IMR-90 (cell line): ENCODE results near the gene PRKRA. TPM values are rescaled to one million over a fixed set of nuclear protein-coding genes. Genes with fewer than 3 reads are reported as not detected.

ENCODE experiments used
- ATAC-seq: fragments of 200-7000 bp; cut with Tn5 transposase; 2 replicates; pipeline ENCODE4 v1.9.1; 2020; ENCODE audit warnings: low read depth, mild to moderate bottlenecking, moderate library complexity
- BruUV-seq: library from RNA; stranded (reverse); fragments of 400-500 nt; replicated peaks from 2 replicates; lab custom pipeline; 2021; lab: Mats Ljungman, UMichigan
- CTCF ChIA-PET: fragments of 300-600 bp; formaldehyde crosslinking; extraction: SDS; loops from one replicate; lab custom pipeline; 2021; ENCODE audit warnings: antibody characterized with exemption; lab: Yijun Ruan, JAX
- POLR2A ChIA-PET: fragments of 300-600 bp; sonication (Branson Sonifier 250); formaldehyde crosslinking; loops from one replicate; lab custom pipeline; 2022; ENCODE audit warnings: antibody characterized with exemption; ENCODE audit not compliant: unreplicated experiment; lab: Charles Lee
- DNase-seq: peaks from one replicate; pipeline ENCODE4 v3.0.0; 2013
- H2AFZ ChIP-seq: replicated peaks from 2 replicates; pipeline ENCODE3; 2013; ENCODE audit warnings: low read length, mild to moderate bottlenecking; ENCODE audit not compliant: poor library complexity
- H2AK5ac ChIP-seq: 2 replicates; pipeline ENCODE4 v1.6.1; 2013; ENCODE audit warnings: low read depth, low read length, inconsistent platforms
- H2AK9ac ChIP-seq: replicated peaks from 2 replicates; pipeline ENCODE3; 2013; ENCODE audit warnings: mild to moderate bottlenecking, low read depth, low read length, moderate library complexity; ENCODE audit not compliant: poor library complexity
- H2BK120ac ChIP-seq: 2 replicates; pipeline ENCODE4 v1.6.1; 2013; ENCODE audit warnings: low read depth, low read length, inconsistent platforms
- H2BK15ac ChIP-seq: 3 replicates; pipeline ENCODE4 v1.6.1; 2013; ENCODE audit warnings: low read depth, low read length, inconsistent platforms
- H2BK20ac ChIP-seq: 2 replicates; pipeline ENCODE4 v1.6.1; 2013; ENCODE audit warnings: low read depth, mild to moderate bottlenecking, inconsistent platforms, low read length, moderate library complexity
- H2BK5ac ChIP-seq: 2 replicates; pipeline ENCODE4 v1.6.1; 2013; ENCODE audit warnings: mild to moderate bottlenecking, low read depth, low read length, inconsistent platforms; ENCODE audit not compliant: poor library complexity, severe bottlenecking
- H3K14ac ChIP-seq: replicated peaks from 2 replicates; pipeline ENCODE4 v1.6.1; 2013; ENCODE audit warnings: low read depth, low read length, inconsistent platforms
- H3K18ac ChIP-seq: 2 replicates; pipeline ENCODE4 v1.6.1; 2013; ENCODE audit warnings: low read depth, low read length, control low read depth
- H3K23ac ChIP-seq: 2 replicates; pipeline ENCODE4 v1.6.1; 2013; ENCODE audit warnings: low read depth, low read length, inconsistent platforms
- H3K27ac ChIP-seq: 2 replicates; pipeline ENCODE4 v1.5.1; 2013; ENCODE audit warnings: mild to moderate bottlenecking, control low read depth, low read length; ENCODE audit not compliant: insufficient read depth
- H3K27me3 ChIP-seq: 2 replicates; pipeline ENCODE4 v1.6.1; 2013; ENCODE audit warnings: low read length; ENCODE audit not compliant: control insufficient read depth, insufficient read depth
- H3K36me3 ChIP-seq: 2 replicates; pipeline ENCODE4 v1.6.1; 2013; ENCODE audit warnings: low read length, mixed read lengths; ENCODE audit not compliant: control insufficient read depth, insufficient read depth
- H3K4ac ChIP-seq: 2 replicates; pipeline ENCODE4 v1.6.1; 2013; ENCODE audit warnings: low read depth, low read length, inconsistent platforms
- H3K4me1 ChIP-seq: 2 replicates; pipeline ENCODE4 v1.6.1; 2013; ENCODE audit warnings: low read length, mixed read lengths; ENCODE audit not compliant: control insufficient read depth, insufficient read depth
- H3K4me2 ChIP-seq: 2 replicates; pipeline ENCODE4 v1.6.1; 2013; ENCODE audit warnings: low read depth, mild to moderate bottlenecking, control low read depth, low read length, moderate library complexity
- H3K4me3 ChIP-seq: 2 replicates; pipeline ENCODE4 v1.5.1; 2013; ENCODE audit warnings: low read depth, mild to moderate bottlenecking, control low read depth, low read length, moderate library complexity; ENCODE audit not compliant: insufficient read depth
- H3K56ac ChIP-seq: 2 replicates; pipeline ENCODE4 v1.6.1; 2013; ENCODE audit warnings: low read length, inconsistent platforms; ENCODE audit not compliant: insufficient read depth; ENCODE audit errors: extremely low read depth
- H3K79me1 ChIP-seq, 2 experiments: 2 replicates each; pipeline ENCODE4 v1.6.1; 2013; ENCODE audit warnings: low read length in 2 of 2, inconsistent platforms in 1 of 2, low read depth in 1 of 2
- H3K9ac ChIP-seq: 2 replicates; pipeline ENCODE4 v1.6.1; 2013; ENCODE audit warnings: low read depth, low read length, control low read depth
- H3K9me1 ChIP-seq: 2 replicates; pipeline ENCODE4 v1.6.1; 2013; ENCODE audit warnings: low read length, inconsistent platforms; ENCODE audit not compliant: insufficient read depth
- H3K9me3 ChIP-seq: 2 replicates; pipeline ENCODE4 v1.6.1; 2013; ENCODE audit warnings: low read length; ENCODE audit not compliant: control insufficient read depth, insufficient read depth
- H4K20me1 ChIP-seq: 2 replicates; pipeline ENCODE4 v1.6.1; 2013; ENCODE audit warnings: low read length, inconsistent platforms; ENCODE audit not compliant: insufficient read depth
- H4K5ac ChIP-seq: 2 replicates; pipeline ENCODE4 v1.6.1; 2013; ENCODE audit warnings: mild to moderate bottlenecking, low read depth, low read length, control low read depth
- H4K8ac ChIP-seq, 2 experiments: 2 replicates each; pipeline ENCODE4 v1.6.1; 2013; ENCODE audit warnings: low read depth in 2 of 2, low read length in 2 of 2, control low read depth in 1 of 2, inconsistent platforms in 1 of 2
- H4K91ac ChIP-seq: 2 replicates; pipeline ENCODE4 v1.6.1; 2013; ENCODE audit warnings: low read depth, low read length, inconsistent platforms; ENCODE audit not compliant: insufficient read depth
- BHLHE40 ChIP-seq: fragments of 150-350 bp; IDR thresholded peaks from 2 replicates; pipeline ENCODE4 v1.6.1; 2016; ENCODE audit warnings: mild to moderate bottlenecking, low read depth, low read length
- CTCF ChIP-seq: conservative IDR thresholded peaks from 2 replicates; pipeline ENCODE4 v1.5.1; 2012; ENCODE audit warnings: mild to moderate bottlenecking, low read depth, low read length, improper control_type of control experiment
- ELK1 ChIP-seq: fragments of 150-350 bp; IDR thresholded peaks from 2 replicates; pipeline ENCODE4 v1.6.1; 2016; ENCODE audit warnings: low read depth, mild to moderate bottlenecking, low read length, moderate library complexity, borderline replicate concordance
- MAZ ChIP-seq: IDR thresholded peaks from 2 replicates; pipeline ENCODE4 v1.6.1; 2012; ENCODE audit warnings: low read depth, mild to moderate bottlenecking, low read length, improper control_type of control experiment, moderate library complexity, borderline replicate concordance
- MXI1 ChIP-seq: IDR thresholded peaks from 2 replicates; pipeline ENCODE4 v1.6.1; 2012; ENCODE audit warnings: low read depth, mild to moderate bottlenecking, low read length, moderate library complexity, borderline replicate concordance
- POLR2A ChIP-seq: IDR thresholded peaks from 2 replicates; pipeline ENCODE4 v1.6.1; 2012; ENCODE audit warnings: mild to moderate bottlenecking, low read depth, low read length
- RAD21 ChIP-seq: IDR thresholded peaks from 2 replicates; pipeline ENCODE4 v1.6.1; 2012; ENCODE audit warnings: low read length, improper control_type of control experiment
- WGBS, 2 experiments: methylation state at CpG; one replicate each; pipeline versions ENCODE4 v1.1.5 to v1.1.7; 2013; ENCODE audit warnings: missing lambda C conversion rate in 2 of 2; ENCODE audit not compliant: insufficient read length in 1 of 2; ENCODE audit errors: extremely low coverage in 2 of 2; 5-methylcytosine and 5-hydroxymethylcytosine counted together
- dilution Hi-C: fragments of 300-500 bp; cut with HindIII; formaldehyde crosslinking; loops from one replicate; pipeline ENCODE4 v1.14.3; 2018; ENCODE audit warnings: low sequenced_read_pairs; ENCODE audit not compliant: unreplicated experiment
- in situ Hi-C: fragments of 300-500 bp; cut with MboI; formaldehyde crosslinking; loops from 3 replicates; pipeline ENCODE4 v1.14.3; 2019; ENCODE audit warnings: low sequenced_read_pairs, inconsistent platforms, mixed read lengths
- intact Hi-C: fragments of 100-400 bp; cut with micrococcal nuclease; formaldehyde crosslinking; loops from 2 replicates; pipeline ENCODE4 v1.10.0; 2022
- polyA plus RNA-seq, 3 experiments: library from polyadenylated mRNA; depleted of rRNA; stranded (reverse); fragments of >200 nt; gene quantifications; 2 replicates each; pipeline ENCODE4 v1.2.3, GENCODE V29; 2012; ENCODE audit warnings: low replicate concordance in 1 of 3
- total RNA-seq: library from RNA; depleted of rRNA; stranded (reverse); fragments of >200 nt; gene quantifications from 2 replicates; pipeline ENCODE4 v1.2.3, GENCODE V29; 2012

The PRKRA gene
- total and polyA plus RNA-seq, 2 of the 4 experiments (the other 2 are of a cell fraction) = 39.5 to 53.6 TPM

GRCh38 chr2:178436662-178437061, 14.3 kb downstream of the PRKRA start:
- no peak overlapping the region for H3K27ac ChIP-seq
- H3K9me3 ChIP-seq = no peaks in the 10 kb centered on the region
- H2BK120ac ChIP-seq = no peak overlapping the region
- TF ChIP-seq MXI1 (no peak), POLR2A (no peak), MAZ (no peak), ELK1 (no peak), RAD21 (no peak), BHLHE40 (no peak), CTCF (no peak)
- H2AK9ac ChIP-seq = no peak overlapping the region
- H3K14ac ChIP-seq = no peak overlapping the region
- in situ Hi-C loops = no loop called here
- DNase-seq (no peak), ATAC-seq (no peak)
- H2BK15ac ChIP-seq = no peak overlapping the region
- H3K36me3 ChIP-seq = peaks cover 28% of the 10 kb centered on the region
- intact Hi-C loops = loop anchor here (1.0 kb wide), 1 partner anchor 14 kb away; no protein-coding TSS in a partner anchor
- no peak overlapping the region for H3K4me3 ChIP-seq
- H4K20me1 ChIP-seq = no peaks in the 10 kb centered on the region
- no peak overlapping the region for H3K9ac ChIP-seq
- BruUV-seq = no TSS peak
- no peak overlapping the region for H4K91ac ChIP-seq
- H3K27me3 ChIP-seq = no peaks in the 10 kb centered on the region
- H3K56ac ChIP-seq = no peak overlapping the region
- dilution Hi-C loops = no loop called here
- H2AK5ac ChIP-seq = no peak overlapping the region
- H3K9me1 ChIP-seq = no peaks in the 10 kb centered on the region
- H3K4me2 ChIP-seq = no peak overlapping the region
- H3K4me1 ChIP-seq = no peaks in the 10 kb centered on the region
- no peak overlapping the region for H2BK5ac ChIP-seq
- no CpG with 5 or more reads among the region's 2 CpGs for WGBS, 2 experiments
- H3K4ac ChIP-seq = no peak overlapping the region
- H3K18ac ChIP-seq = no peak overlapping the region
- H3K23ac ChIP-seq = no peak overlapping the region
- H3K79me1 ChIP-seq = peaks cover 0 to 5% of the 10 kb centered on the region in 2 experiments; a peak in 1 of 4 replicates
- H2BK20ac ChIP-seq = no peak overlapping the region
- H4K8ac ChIP-seq = no peak overlapping the region
- ChIA-PET POLR2A (no interaction called here), CTCF (interaction anchor here (1.6 kb wide), 1 partner anchor 9 kb away, joined by 3 read pairs; no protein-coding TSS in a partner anchor)
- no peak overlapping the region for H2AFZ ChIP-seq
- H4K5ac ChIP-seq = no peak overlapping the region
